Right lobe of liver (tissue), 6 donors: Measurements from ENCODE around the gene CAMTA1. TPM values are rescaled to one million over a fixed set of nuclear protein-coding genes. Genes with fewer than 3 reads are reported as not detected.
"Not testable (repeated sequence)": the region's sequence is repeated elsewhere in the genome, so short reads cannot be mapped to it uniquely, and the experiment has no call there.

Experiments
- ATAC-seq, 4 donors: fragments of 200-7000 bp; cut with Tn5 transposase; one replicate each; pipeline ENCODE4 v1.9.1; 2020; ENCODE audit warnings: mild to moderate bottlenecking in 4 of 4, moderate library complexity in 4 of 4
- DNase-seq, 3 donors: peaks; one replicate each; pipeline ENCODE4 v3.0.0-alpha.2; 2020
- H3K27ac ChIP-seq, 3 donors: fragments of 200-600 bp; one replicate each; pipeline ENCODE4 v1.8.0; 2022
- H3K27me3 ChIP-seq, 2 donors: fragments of 200-600 bp; one replicate each; pipeline ENCODE4 v1.8.0; 2022
- H3K36me3 ChIP-seq, 4 donors: fragments of 200-600 bp; sonication (generic) in 1 of 4; one replicate each; pipeline versions ENCODE4 v1.5.1 to v1.8.0; 2017 to 2022; ENCODE audit warnings: control low read depth in 1 of 4
- H3K4me1 ChIP-seq, 4 donors: fragments of 200-600 bp; sonication (generic) in 1 of 4; one replicate each; pipeline versions ENCODE4 v1.5.1 to v1.8.0; 2017 to 2022; ENCODE audit warnings: control low read depth in 1 of 4
- H3K4me3 ChIP-seq, 3 donors: fragments of 200-600 bp; one replicate each; pipeline ENCODE4 v1.8.0; 2022
- H3K9me3 ChIP-seq, 4 donors: fragments of 200-600 bp; sonication (generic) in 1 of 4; one replicate each; pipeline versions ENCODE4 v1.5.1 to v1.8.0; 2017 to 2022; ENCODE audit warnings: control low read depth in 1 of 4
- CTCF ChIP-seq, 4 donors: fragments of 200-600 bp in 3 of 4; fragments of 450-650 bp in 1 of 4; IDR thresholded peaks; one replicate each; pipeline versions ENCODE4 v1.5.1 to v1.8.0; 2016 to 2022; ENCODE audit warnings: antibody characterized with exemption in 4 of 4, mild to moderate bottlenecking in 2 of 4
- POLR2A ChIP-seq: fragments of 450-650 bp; IDR thresholded peaks from one replicate; pipeline ENCODE4 v1.6.1; 2017; ENCODE audit warnings: antibody characterized with exemption, mild to moderate bottlenecking
- WGBS: methylation state at CpG from one replicate; pipeline ENCODE4 v1.1.6; 2018; ENCODE audit warnings: low coverage, low lambda C conversion rate; ENCODE audit not compliant: insufficient coverage; ENCODE audit errors: missing lambda C conversion rate; 5-methylcytosine and 5-hydroxymethylcytosine counted together
- intact Hi-C, 2 donors: fragments of 100-400 bp; cut with DNase I; formaldehyde crosslinking; loops; one replicate each; pipeline versions ENCODE4 v1.11.2 to v1.14.1; 2022
- long read RNA-seq: library from polyadenylated mRNA; unstranded; transcript quantifications from one replicate; pipeline ENCODE4 v2.0.0, GENCODE V29; 2019
- total RNA-seq, 6 experiments: library from RNA; depleted of rRNA in 2 of 6; stranded (reverse); fragments of >200 nt in 2 of 6; fragmentation: NEBNext Ultra II Directional in 3 of 6; extraction: Animal tissue kit (Norgen Biotek cat#: 25700) in 3 of 6; gene quantifications; one replicate each; pipeline versions ENCODE4 v1.1.0 to v1.2.4, GENCODE V29; 2016 to 2023
- donor health status: DM: no; HTN: yes; CAD: no.
- donor health status: DM: no; HTN: no; CAD: no.
- donor health status: DM: no; HTN: no; CAD: no.
- donor health status: DM: no; HTN: yes; CAD: no.
- donor health status: DM: no; HTN: yes; CAD: no.

CAMTA1 gene, protein sequence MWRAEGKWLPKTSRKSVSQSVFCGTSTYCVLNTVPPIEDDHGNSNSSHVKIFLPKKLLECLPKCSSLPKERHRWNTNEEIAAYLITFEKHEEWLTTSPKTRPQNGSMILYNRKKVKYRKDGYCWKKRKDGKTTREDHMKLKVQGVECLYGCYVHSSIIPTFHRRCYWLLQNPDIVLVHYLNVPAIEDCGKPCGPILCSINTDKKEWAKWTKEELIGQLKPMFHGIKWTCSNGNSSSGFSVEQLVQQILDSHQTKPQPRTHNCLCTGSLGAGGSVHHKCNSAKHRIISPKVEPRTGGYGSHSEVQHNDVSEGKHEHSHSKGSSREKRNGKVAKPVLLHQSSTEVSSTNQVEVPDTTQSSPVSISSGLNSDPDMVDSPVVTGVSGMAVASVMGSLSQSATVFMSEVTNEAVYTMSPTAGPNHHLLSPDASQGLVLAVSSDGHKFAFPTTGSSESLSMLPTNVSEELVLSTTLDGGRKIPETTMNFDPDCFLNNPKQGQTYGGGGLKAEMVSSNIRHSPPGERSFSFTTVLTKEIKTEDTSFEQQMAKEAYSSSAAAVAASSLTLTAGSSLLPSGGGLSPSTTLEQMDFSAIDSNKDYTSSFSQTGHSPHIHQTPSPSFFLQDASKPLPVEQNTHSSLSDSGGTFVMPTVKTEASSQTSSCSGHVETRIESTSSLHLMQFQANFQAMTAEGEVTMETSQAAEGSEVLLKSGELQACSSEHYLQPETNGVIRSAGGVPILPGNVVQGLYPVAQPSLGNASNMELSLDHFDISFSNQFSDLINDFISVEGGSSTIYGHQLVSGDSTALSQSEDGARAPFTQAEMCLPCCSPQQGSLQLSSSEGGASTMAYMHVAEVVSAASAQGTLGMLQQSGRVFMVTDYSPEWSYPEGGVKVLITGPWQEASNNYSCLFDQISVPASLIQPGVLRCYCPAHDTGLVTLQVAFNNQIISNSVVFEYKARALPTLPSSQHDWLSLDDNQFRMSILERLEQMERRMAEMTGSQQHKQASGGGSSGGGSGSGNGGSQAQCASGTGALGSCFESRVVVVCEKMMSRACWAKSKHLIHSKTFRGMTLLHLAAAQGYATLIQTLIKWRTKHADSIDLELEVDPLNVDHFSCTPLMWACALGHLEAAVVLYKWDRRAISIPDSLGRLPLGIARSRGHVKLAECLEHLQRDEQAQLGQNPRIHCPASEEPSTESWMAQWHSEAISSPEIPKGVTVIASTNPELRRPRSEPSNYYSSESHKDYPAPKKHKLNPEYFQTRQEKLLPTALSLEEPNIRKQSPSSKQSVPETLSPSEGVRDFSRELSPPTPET (N-terminal part only)
- 10 to 100 TPM; 32.3 to 49.4 (median 37.2) TPM for total RNA-seq
- long read RNA-seq, transcript CAMTA1-208 (4 exons, 567 nt) = major isoform, 6 of 13 reads
- long read RNA-seq, partial matches to known transcripts = 2 of 13 reads
- long read RNA-seq, other reads (novel, unspliced or antisense) = 1 of 13 reads

DNA sequence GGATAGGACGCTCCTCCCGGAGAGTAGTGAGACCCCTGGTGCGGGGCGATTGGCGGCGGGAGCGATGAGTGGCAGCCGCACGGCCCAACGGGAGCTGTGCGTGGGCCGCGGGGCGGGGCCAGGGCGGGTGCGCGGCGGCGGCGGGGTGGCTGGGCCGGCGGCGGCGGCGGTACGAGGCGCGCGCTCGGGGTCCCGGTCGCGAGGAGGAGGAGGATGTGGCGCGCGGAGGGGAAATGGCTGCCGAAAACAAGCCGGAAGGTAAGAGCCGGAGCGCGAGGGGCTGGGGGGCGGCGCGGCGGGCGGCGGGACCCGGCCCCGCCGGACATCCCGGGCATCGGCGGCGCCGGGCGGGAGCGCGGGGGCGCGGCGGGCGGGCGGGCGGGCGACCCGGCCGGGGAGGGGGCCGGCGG is at the start of gene CAMTA1:
CAMTA1 (plus strand) TSS at position 137 of the 410 bp plus-strand sequence; CDS start at position 214, 77 bp downstream.
- no peak for ATAC-seq
- no peak for TF ChIP-seq CTCF (IDR thresholded peaks at IDR 0.05)
- TF ChIP-seq POLR2A = no peak
- WGBS = under 1% methylated on average over 20 of the region's 69 CpGs

DNA sequence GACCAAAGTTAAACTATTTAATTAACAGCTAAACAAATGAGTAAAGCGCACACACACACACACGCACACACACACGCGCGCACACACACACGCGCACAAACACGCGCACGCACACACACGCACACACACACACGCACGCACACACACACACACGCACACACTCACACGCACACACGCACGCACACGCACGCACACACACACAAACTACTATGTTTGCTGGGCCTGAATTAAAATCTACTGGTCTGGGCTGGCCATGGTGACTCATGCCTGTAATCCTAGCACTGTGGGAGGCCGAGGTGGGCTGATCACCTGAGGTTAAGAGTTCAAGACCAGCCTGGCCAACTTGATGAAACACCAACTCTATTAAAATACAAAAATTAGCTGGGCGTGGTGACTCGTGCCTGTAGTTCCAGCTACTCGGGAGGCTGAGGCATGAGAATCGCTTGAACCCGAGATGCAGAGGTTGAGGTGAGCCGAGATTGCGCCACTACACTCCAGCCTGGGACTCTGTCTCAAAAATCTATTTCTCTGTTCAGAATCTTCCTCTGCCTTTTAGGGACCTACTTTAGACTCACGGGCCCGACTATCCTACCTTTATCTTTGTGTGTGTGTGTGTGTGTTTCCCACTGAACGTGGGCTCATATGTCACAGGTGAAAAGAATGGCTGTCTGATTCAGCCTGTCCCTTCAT is 46.1 kb upstream of the CAMTA1 start:
- no peaks in the 10 kb centered on the region for H3K27me3 ChIP-seq
- no peak for ATAC-seq
- 70% methylated on average over 24 of the region's 30 CpGs for WGBS
- intact Hi-C loops = no loop called here
- no peaks in the 10 kb centered on the region for H3K4me1 ChIP-seq
- H3K4me3 ChIP-seq = no peak overlapping the region
- no peak overlapping the region for H3K27ac ChIP-seq
- H3K9me3 ChIP-seq = no peaks in the 10 kb centered on the region
- DNase-seq = no peak
- no peaks in the 10 kb centered on the region for H3K36me3 ChIP-seq
- TF ChIP-seq POLR2A = no peak

More for the DNA sequence above, at the start of gene CAMTA1:
- H3K9me3 ChIP-seq = no peaks in the 10 kb centered on the region
- H3K27ac ChIP-seq = peak within 1 kb of the TSS; percentile 99 to 100 (median 100)
- peaks cover 0 to 17% (median 3%) of the 10 kb centered on the region in 4 donors for H3K4me1 ChIP-seq
- intact Hi-C loops = no loop called here
- no peak for DNase-seq
- H3K36me3 ChIP-seq = no peaks in the 10 kb centered on the region
- peak within 1 kb of the TSS; percentile 88 to 90 (median 90) for H3K4me3 ChIP-seq
- H3K27me3 ChIP-seq = no peaks in the 10 kb centered on the region

- H3K36me3 ChIP-seq, DNase-seq, intact Hi-C loops, H3K4me3 ChIP-seq, H3K27ac ChIP-seq, H3K27me3 ChIP-seq, H3K4me1 ChIP-seq, H3K9me3 ChIP-seq, ATAC-seq: not testable (repeated sequence)
- WGBS = 54% methylated on average over 3 of the region's 7 CpGs
Measured at GRCh38 chr1:6742676-6743188, 42.5 kb upstream of the CAMTA1 start.

- Histone ChIP-seq H3K36me3 (no peaks in the 10 kb centered on the region), H3K9me3 (no peaks in the 10 kb centered on the region), H3K4me1 (no peaks in the 10 kb centered on the region), H3K27ac (peak overlapping the region; percentile 24 to 33 (median 26)), H3K27me3 (no peaks in the 10 kb centered on the region), H3K4me3 (no peak overlapping the region)
- ATAC-seq (peak; percentile 47 to 76 (median 70)), DNase-seq (peak in 1 of 3 donors; percentile 25)
- TF ChIP-seq POLR2A (no peak), CTCF (IDR thresholded peaks at IDR 0.05) (no peak)
- WGBS = 17% methylated on average over 1 of the region's 20 CpGs
- intact Hi-C loops = no loop called here
Measured at GRCh38 chr1:6743189-6744101, 41.8 kb upstream of the CAMTA1 start.
